ENCODE measurements around the gene ZFAND5.

Gene ZFAND5

DNA sequence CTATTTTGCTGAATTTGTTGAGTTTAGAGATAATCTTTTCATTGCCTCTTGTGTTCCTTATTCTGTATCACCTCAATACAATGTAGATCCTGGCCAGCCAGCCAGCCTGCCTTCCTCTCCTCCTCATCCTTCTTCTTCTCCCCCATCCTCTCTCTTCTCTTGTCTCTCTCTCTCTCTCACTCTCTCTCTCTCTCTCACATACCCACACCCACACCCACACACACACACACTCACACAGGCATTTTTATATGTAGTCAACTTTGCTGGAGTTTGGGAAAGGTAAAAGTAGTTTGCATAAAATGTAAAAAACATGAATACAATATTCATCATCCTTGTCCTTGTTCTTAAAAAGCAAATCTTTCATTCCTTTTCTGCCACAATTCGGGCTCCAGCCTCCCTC, 60.5 kb downstream of the ZFAND5 start:
- no peak overlapping the region for H3K27ac ChIP-seq (ENCODE audit: low read length, poor library complexity, severe bottlenecking)
- no peaks in the 10 kb centered on the region for H3K79me1 ChIP-seq (replicated peaks; ENCODE audit: low read length, poor library complexity, severe bottlenecking)
- H3K18ac ChIP-seq (ENCODE audit: low read depth in 1 of 2, low read length in 2 of 2) = no peak overlapping the region
- no peak for DNase-seq
- no peak overlapping the region for H3K4me2 ChIP-seq (ENCODE audit: low read length, poor library complexity, severe bottlenecking)
- H4K91ac ChIP-seq (ENCODE audit: low read length) = no peak overlapping the region
- no peak overlapping the region for H2BK15ac ChIP-seq (ENCODE audit: low read depth, poor library complexity, severe bottlenecking)
- no peaks in the 10 kb centered on the region for H3K27me3 ChIP-seq (ENCODE audit: control insufficient read depth in 1 of 2, insufficient read depth in 1 of 2, low read length in 2 of 2)
- WGBS = 57% methylated on average over 1 of the region's 1 CpG
- no peak overlapping the region for H2AK5ac ChIP-seq (ENCODE audit: low read length, severe bottlenecking)
- no peak overlapping the region for H3K14ac ChIP-seq (ENCODE audit: low read length in 2 of 2)
- H4K8ac ChIP-seq (ENCODE audit: low read length) = no peak overlapping the region
- H3K4ac ChIP-seq (ENCODE audit: low read depth in 1 of 2, low read length in 2 of 2) = no peak overlapping the region
- H3K9me3 ChIP-seq (ENCODE audit: control insufficient read depth, low read length) = no peaks in the 10 kb centered on the region
- H3K23ac ChIP-seq (ENCODE audit: low read length in 2 of 2) = no peak overlapping the region
- H3K36me3 ChIP-seq (ENCODE audit: control insufficient read depth in 1 of 2, insufficient read depth in 2 of 2, low read depth in 1 of 2, low read length in 2 of 2) = no peaks in the 10 kb centered on the region
- H2BK120ac ChIP-seq (ENCODE audit: low read depth, low read length) = no peak overlapping the region
- no peak overlapping the region for H2AFZ ChIP-seq (ENCODE audit: low read depth, low read length)
- H3K4me1 ChIP-seq (ENCODE audit: control insufficient read depth, insufficient read depth, low read depth, low read length) = no peaks in the 10 kb centered on the region
- no peak overlapping the region for H2BK12ac ChIP-seq (ENCODE audit: low read length in 2 of 2)
- no peak overlapping the region for H2BK5ac ChIP-seq (ENCODE audit: low read depth, low read length, poor library complexity, severe bottlenecking)
- peak overlapping the region in 1 of 2 experiments; percentile 72 for H3K4me3 ChIP-seq (ENCODE audit: insufficient read depth in 1 of 2, low read depth in 1 of 2, low read length in 2 of 2)
- H3K9ac ChIP-seq (ENCODE audit: low read length) = peak overlapping the region; percentile 83
